Endothelial cell of umbilical vein (primary cell): Measurements from ENCODE around the gene CEMIP. TPM values are rescaled to one million over a fixed set of nuclear protein-coding genes. Genes with fewer than 3 reads are reported as not detected.

Experiments used
- BruUV-seq: library from RNA; stranded (reverse); fragments of 400-500 nt; replicated peaks from 2 replicates; lab custom pipeline; 2021; lab: Mats Ljungman, UMichigan
- CTCF ChIA-PET: fragments of 300-600, 350-600 bp; sonication (Branson Sonifier 250); formaldehyde crosslinking; loops from one replicate; lab custom pipeline; 2021; ENCODE audit warnings: antibody characterized with exemption, inconsistent platforms; lab: Charles Lee
- POLR2A ChIA-PET: fragments of 300-600, 350-600 bp; sonication (Branson Sonifier 250); formaldehyde crosslinking; loops from one replicate; lab custom pipeline; 2021; ENCODE audit warnings: antibody characterized with exemption, inconsistent platforms; lab: Charles Lee
- DNase-seq: peaks from one replicate; pipeline ENCODE4 v3.0.0-alpha.2; 2011; ENCODE audit warnings: low read depth, low spot score
- FAIRE-seq: peaks from 2 replicates; lab custom pipeline; 2011; peaks lifted over from hg19 to GRCh38; lab: Jason Lieb, UNC
- H2AFZ ChIP-seq: 2 replicates; pipeline ENCODE4 v1.6.0; 2012; ENCODE audit warnings: low read depth, low read length, control low read depth, inconsistent platforms
- H3K27ac ChIP-seq: 2 replicates; pipeline ENCODE4 v1.5.1; 2011; ENCODE audit warnings: low read depth, mild to moderate bottlenecking, control low read depth, low read length, moderate library complexity; ENCODE audit not compliant: insufficient read depth
- H3K27me3 ChIP-seq, 2 experiments: 2 replicates each; pipeline versions ENCODE4 v1.6.0 to v1.6.1; 2011; ENCODE audit warnings: low read length in 2 of 2, mixed read lengths in 1 of 2; ENCODE audit not compliant: control insufficient read depth in 2 of 2, insufficient read depth in 2 of 2
- H3K36me3 ChIP-seq, 2 experiments: 2 replicates in 1 of 2; 3 replicates in 1 of 2; pipeline ENCODE4 v1.5.1; 2011; ENCODE audit warnings: low read length in 2 of 2, mild to moderate bottlenecking in 1 of 2, moderate library complexity in 1 of 2; ENCODE audit not compliant: control insufficient read depth in 2 of 2, insufficient read depth in 2 of 2; ENCODE audit errors: extremely low read depth in 1 of 2
- H3K4me1 ChIP-seq: 3 replicates; pipeline ENCODE4 v1.5.1; 2011; ENCODE audit warnings: mild to moderate bottlenecking, low read length; ENCODE audit not compliant: control insufficient read depth, insufficient read depth; ENCODE audit errors: extremely low read depth
- H3K4me2 ChIP-seq: 2 replicates; pipeline ENCODE4 v1.6.1; 2011; ENCODE audit warnings: low read length, control low read depth, mixed read lengths; ENCODE audit not compliant: insufficient read depth
- H3K4me3 ChIP-seq, 3 experiments: fragments of 200-600 bp in 1 of 3; sonication (generic), shearing (Covaris generic) in 1 of 3; replicated peaks in 1 of 3; 2 replicates each; pipeline ENCODE4 v1.5.1; 2011 to 2016; ENCODE audit warnings: control low read depth in 3 of 3, low read length in 3 of 3, mild to moderate bottlenecking in 2 of 3, inconsistent platforms in 1 of 3, low read depth in 1 of 3, moderate library complexity in 1 of 3; ENCODE audit not compliant: insufficient read depth in 1 of 3
- H3K79me2 ChIP-seq: 2 replicates; pipeline ENCODE4 v1.6.0; 2012; ENCODE audit warnings: low read length, inconsistent platforms; ENCODE audit not compliant: control insufficient read depth, insufficient read depth
- H3K9ac ChIP-seq: replicated peaks from 2 replicates; pipeline ENCODE3; 2011; ENCODE audit warnings: low read length, control low read depth; ENCODE audit not compliant: insufficient read depth; ENCODE audit errors: extremely low read depth
- H3K9me1 ChIP-seq: replicated peaks from 3 replicates; pipeline ENCODE4 v1.6.0; 2011; ENCODE audit warnings: mild to moderate bottlenecking, low read length; ENCODE audit not compliant: control insufficient read depth, insufficient read depth; ENCODE audit errors: extremely low read depth
- H3K9me3 ChIP-seq: replicated peaks from 2 replicates; pipeline ENCODE4 v1.5.1; 2012; ENCODE audit warnings: low read length, inconsistent platforms; ENCODE audit not compliant: control insufficient read depth, insufficient read depth
- H4K20me1 ChIP-seq: replicated peaks from 2 replicates; pipeline ENCODE3; 2011; ENCODE audit warnings: mild to moderate bottlenecking, low read length; ENCODE audit not compliant: control insufficient read depth, insufficient read depth; ENCODE audit errors: extremely low read depth
- EZH2 ChIP-seq: IDR thresholded peaks from 2 replicates; pipeline ENCODE4 v1.6.1; 2012; ENCODE audit warnings: borderline replicate concordance, low read depth, mild to moderate bottlenecking, moderate library complexity, low read length, inconsistent platforms; ENCODE audit not compliant: severe bottlenecking
- FOS ChIP-seq: IDR thresholded peaks from 2 replicates; pipeline ENCODE4 v1.6.1; 2011; ENCODE audit warnings: mild to moderate bottlenecking, low read length, moderate library complexity, borderline replicate concordance; ENCODE audit not compliant: insufficient read depth
- GATA2 ChIP-seq: IDR thresholded peaks from 2 replicates; pipeline ENCODE4 v1.7.0; 2011; ENCODE audit warnings: low read depth, mild to moderate bottlenecking, moderate library complexity, mixed read lengths, low read length; ENCODE audit not compliant: insufficient read length, insufficient read depth
- JUN ChIP-seq: IDR thresholded peaks from 2 replicates; pipeline ENCODE4 v1.6.1; 2011; ENCODE audit warnings: borderline replicate concordance, low read depth; ENCODE audit not compliant: insufficient read length, insufficient read depth
- MYC ChIP-seq: IDR thresholded peaks from one replicate; pipeline ENCODE4 v1.6.1; 2011; ENCODE audit warnings: mild to moderate bottlenecking, low read depth, low read length
- POLR2A ChIP-seq: IDR thresholded peaks from 2 replicates; pipeline ENCODE4 v1.6.1; 2012; ENCODE audit warnings: low read depth, mild to moderate bottlenecking, control low read depth, low read length
- POLR2AphosphoS5 ChIP-seq: IDR thresholded peaks from 2 replicates; pipeline ENCODE4 v1.6.1; 2012; ENCODE audit warnings: low read depth, mild to moderate bottlenecking, control low read depth, low read length, moderate library complexity; ENCODE audit not compliant: insufficient read depth
- dilution Hi-C: fragments of 300-500 bp; cut with MboI; formaldehyde crosslinking; loops from one replicate; pipeline ENCODE4 v1.15.0; 2019; ENCODE audit warnings: low sequenced_read_pairs; ENCODE audit not compliant: extremely low pct_ligation_motif_present
- intact Hi-C: fragments of 100-400 bp; cut with micrococcal nuclease; formaldehyde crosslinking; loops from one replicate; pipeline ENCODE4 v1.10.0; 2022
- polyA plus RNA-seq, 4 experiments: library from polyadenylated mRNA; depleted of rRNA in 3 of 4; stranded (reverse) in 3 of 4; unstranded in 1 of 4; fragments of >200 nt; gene quantifications; 2 replicates each; pipeline versions ENCODE4 v1.2.1 to v1.2.3, GENCODE V29; 2011 to 2012; ENCODE audit warnings: missing spikeins in 1 of 4
- total RNA-seq: library from RNA; stranded (reverse); gene quantifications from 2 replicates; pipeline ENCODE4 v1.2.3, GENCODE V29; 2021
- TF ChIP-seq, protein P1 (sequence below), 2 donors: IDR thresholded peaks; 1 replicate in 1 of 2; 2 replicates in 1 of 2; pipeline ENCODE4 v1.5.1; 2011; ENCODE audit warnings: low read length in 2 of 2, mild to moderate bottlenecking in 2 of 2, moderate library complexity in 2 of 2, control low read depth in 1 of 2, inconsistent platforms in 1 of 2, low read depth in 1 of 2; ENCODE audit not compliant: insufficient read depth in 1 of 2; ENCODE audit errors: extremely low read depth in 1 of 2
- TF ChIP-seq, protein P2 (sequence below): IDR thresholded peaks from 2 replicates; pipeline ENCODE4 v1.6.1; 2011; ENCODE audit not compliant: insufficient read depth, insufficient read length

Gene CEMIP
- total and polyA plus RNA-seq, 2 donors (not counting 3 experiments of a cell fraction or from before 2014, with no cell fraction given) = 0.01 TPM; not detected in 1

DNA sequence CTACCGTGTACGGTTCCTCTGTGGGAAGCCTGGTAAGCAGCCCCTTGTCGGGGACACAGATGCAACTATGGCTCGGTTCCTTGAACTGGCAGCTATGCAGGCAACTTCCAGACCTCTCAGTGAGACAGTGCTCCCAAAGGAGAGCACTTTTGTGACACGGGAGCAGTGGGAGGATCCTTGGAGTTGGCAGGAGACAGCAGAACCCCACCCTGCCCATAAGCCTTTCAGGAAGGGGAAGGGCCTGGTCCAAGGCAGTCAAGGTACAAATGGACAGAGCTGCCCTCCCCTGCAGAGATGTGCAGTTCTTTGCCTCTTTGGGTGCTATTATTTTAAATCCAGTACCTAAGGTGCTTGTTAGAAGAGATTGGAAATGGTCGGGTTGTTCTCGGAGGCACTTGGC lies 115.9 kb downstream of the CEMIP start:
- dilution Hi-C loops = no loop called here
- Histone ChIP-seq H3K9me1 (no peaks in the 10 kb centered on the region), H3K27ac (no peak overlapping the region), H4K20me1 (no peaks in the 10 kb centered on the region), H3K27me3 (no peaks in the 10 kb centered on the region), H3K4me2 (no peak overlapping the region), H3K9me3 (no peaks in the 10 kb centered on the region), H3K79me2 (no peaks in the 10 kb centered on the region), H3K36me3 (no peaks in the 10 kb centered on the region), H3K4me1 (no peaks in the 10 kb centered on the region), H3K9ac (no peak overlapping the region), H2AFZ (no peak overlapping the region), H3K4me3 (no peak overlapping the region)
- no peak for TF ChIP-seq FOS
- no peak for TF ChIP-seq POLR2AphosphoS5
- no peak for TF ChIP-seq MYC
- TF ChIP-seq, protein P1, sequence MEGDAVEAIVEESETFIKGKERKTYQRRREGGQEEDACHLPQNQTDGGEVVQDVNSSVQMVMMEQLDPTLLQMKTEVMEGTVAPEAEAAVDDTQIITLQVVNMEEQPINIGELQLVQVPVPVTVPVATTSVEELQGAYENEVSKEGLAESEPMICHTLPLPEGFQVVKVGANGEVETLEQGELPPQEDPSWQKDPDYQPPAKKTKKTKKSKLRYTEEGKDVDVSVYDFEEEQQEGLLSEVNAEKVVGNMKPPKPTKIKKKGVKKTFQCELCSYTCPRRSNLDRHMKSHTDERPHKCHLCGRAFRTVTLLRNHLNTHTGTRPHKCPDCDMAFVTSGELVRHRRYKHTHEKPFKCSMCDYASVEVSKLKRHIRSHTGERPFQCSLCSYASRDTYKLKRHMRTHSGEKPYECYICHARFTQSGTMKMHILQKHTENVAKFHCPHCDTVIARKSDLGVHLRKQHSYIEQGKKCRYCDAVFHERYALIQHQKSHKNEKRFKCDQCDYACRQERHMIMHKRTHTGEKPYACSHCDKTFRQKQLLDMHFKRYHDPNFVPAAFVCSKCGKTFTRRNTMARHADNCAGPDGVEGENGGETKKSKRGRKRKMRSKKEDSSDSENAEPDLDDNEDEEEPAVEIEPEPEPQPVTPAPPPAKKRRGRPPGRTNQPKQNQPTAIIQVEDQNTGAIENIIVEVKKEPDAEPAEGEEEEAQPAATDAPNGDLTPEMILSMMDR (IDR thresholded peaks at IDR 0.05; ENCODE audit: extremely low read depth in 1 of 2, insufficient read depth in 1 of 2, low read depth in 1 of 2, low read length in 2 of 2) = no peak
- no peak for TF ChIP-seq EZH2
- TF ChIP-seq, protein P2, sequence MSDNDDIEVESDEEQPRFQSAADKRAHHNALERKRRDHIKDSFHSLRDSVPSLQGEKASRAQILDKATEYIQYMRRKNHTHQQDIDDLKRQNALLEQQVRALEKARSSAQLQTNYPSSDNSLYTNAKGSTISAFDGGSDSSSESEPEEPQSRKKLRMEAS = no peak
- TF ChIP-seq POLR2A = no peak
- TF ChIP-seq JUN = no peak
- no peak for TF ChIP-seq GATA2
- BruUV-seq = no TSS peak
- no peak for DNase-seq
- ChIA-PET CTCF (interaction anchor here (1.1 kb wide), 1 partner anchor 371 kb away, joined by 3 read pairs; no protein-coding TSS in a partner anchor), POLR2A (no interaction called here)
- intact Hi-C loops = no loop called here
- FAIRE-seq = no peak
